ENCODE results near the gene HBG1.

HBG1 gene

GRCh38 chr11:5223686-5224085 lies 26.0 kb downstream of the HBG1 start:
- Histone ChIP-seq H3K4me3 (ENCODE audit: low read length) (no peak overlapping the region), H3K79me2 (ENCODE audit: control insufficient read depth, low read length) (no peaks in the 10 kb centered on the region), H4K20me1 (ENCODE audit: control insufficient read depth, insufficient read depth, low read depth, low read length) (no peaks in the 10 kb centered on the region), H3K4me2 (ENCODE audit: low read length) (no peak overlapping the region), H3K27me3 (ENCODE audit: control insufficient read depth, low read length) (no peaks in the 10 kb centered on the region), H3K27ac (ENCODE audit: low read depth, low read length) (no peak overlapping the region), H3K36me3 (ENCODE audit: control insufficient read depth, low read length) (no peaks in the 10 kb centered on the region), H3K4me1 (ENCODE audit: control insufficient read depth, low read length) (no peaks in the 10 kb centered on the region), H3F3A (ENCODE audit: control insufficient read depth, insufficient read depth) (no peaks in the 10 kb centered on the region), H3K9me2 (replicated peaks; ENCODE audit: control insufficient read depth, low read length) (no peaks in the 10 kb centered on the region), H3K9me3 (ENCODE audit: control insufficient read depth, insufficient read depth, low read length) (no peaks in the 10 kb centered on the region)
- TF ChIP-seq EZH2phosphoT487 (IDR thresholded peaks at IDR 0.05; ENCODE audit: borderline replicate concordance, low read length) = no peak
- TF ChIP-seq, protein P1, sequence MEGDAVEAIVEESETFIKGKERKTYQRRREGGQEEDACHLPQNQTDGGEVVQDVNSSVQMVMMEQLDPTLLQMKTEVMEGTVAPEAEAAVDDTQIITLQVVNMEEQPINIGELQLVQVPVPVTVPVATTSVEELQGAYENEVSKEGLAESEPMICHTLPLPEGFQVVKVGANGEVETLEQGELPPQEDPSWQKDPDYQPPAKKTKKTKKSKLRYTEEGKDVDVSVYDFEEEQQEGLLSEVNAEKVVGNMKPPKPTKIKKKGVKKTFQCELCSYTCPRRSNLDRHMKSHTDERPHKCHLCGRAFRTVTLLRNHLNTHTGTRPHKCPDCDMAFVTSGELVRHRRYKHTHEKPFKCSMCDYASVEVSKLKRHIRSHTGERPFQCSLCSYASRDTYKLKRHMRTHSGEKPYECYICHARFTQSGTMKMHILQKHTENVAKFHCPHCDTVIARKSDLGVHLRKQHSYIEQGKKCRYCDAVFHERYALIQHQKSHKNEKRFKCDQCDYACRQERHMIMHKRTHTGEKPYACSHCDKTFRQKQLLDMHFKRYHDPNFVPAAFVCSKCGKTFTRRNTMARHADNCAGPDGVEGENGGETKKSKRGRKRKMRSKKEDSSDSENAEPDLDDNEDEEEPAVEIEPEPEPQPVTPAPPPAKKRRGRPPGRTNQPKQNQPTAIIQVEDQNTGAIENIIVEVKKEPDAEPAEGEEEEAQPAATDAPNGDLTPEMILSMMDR (IDR thresholded peaks at IDR 0.05; ENCODE audit: low read depth, low read length, poor library complexity, severe bottlenecking) = no peak

GRCh38 chr11:5223146-5223545 lies 26.5 kb downstream of the HBG1 start:
- Histone ChIP-seq H3K27ac (ENCODE audit: low read depth, low read length) (no peak overlapping the region), H4K20me1 (ENCODE audit: control insufficient read depth, insufficient read depth, low read depth, low read length) (no peaks in the 10 kb centered on the region), H3K9me2 (replicated peaks; ENCODE audit: control insufficient read depth, low read length) (no peaks in the 10 kb centered on the region), H3K4me1 (ENCODE audit: control insufficient read depth, low read length) (no peaks in the 10 kb centered on the region), H3K79me2 (ENCODE audit: control insufficient read depth, low read length) (no peaks in the 10 kb centered on the region), H3K36me3 (ENCODE audit: control insufficient read depth, low read length) (no peaks in the 10 kb centered on the region), H3K4me2 (ENCODE audit: low read length) (no peak overlapping the region), H3K9me3 (ENCODE audit: control insufficient read depth, insufficient read depth, low read length) (no peaks in the 10 kb centered on the region), H3K4me3 (ENCODE audit: low read length) (no peak overlapping the region), H3F3A (ENCODE audit: control insufficient read depth, insufficient read depth) (no peaks in the 10 kb centered on the region), H3K27me3 (ENCODE audit: control insufficient read depth, low read length) (no peaks in the 10 kb centered on the region)
- TF ChIP-seq EZH2phosphoT487 (IDR thresholded peaks at IDR 0.05; ENCODE audit: borderline replicate concordance, low read length) = no peak
- TF ChIP-seq, protein P1 (IDR thresholded peaks at IDR 0.05; ENCODE audit: low read depth, low read length, poor library complexity, severe bottlenecking) = no peak

DNA sequence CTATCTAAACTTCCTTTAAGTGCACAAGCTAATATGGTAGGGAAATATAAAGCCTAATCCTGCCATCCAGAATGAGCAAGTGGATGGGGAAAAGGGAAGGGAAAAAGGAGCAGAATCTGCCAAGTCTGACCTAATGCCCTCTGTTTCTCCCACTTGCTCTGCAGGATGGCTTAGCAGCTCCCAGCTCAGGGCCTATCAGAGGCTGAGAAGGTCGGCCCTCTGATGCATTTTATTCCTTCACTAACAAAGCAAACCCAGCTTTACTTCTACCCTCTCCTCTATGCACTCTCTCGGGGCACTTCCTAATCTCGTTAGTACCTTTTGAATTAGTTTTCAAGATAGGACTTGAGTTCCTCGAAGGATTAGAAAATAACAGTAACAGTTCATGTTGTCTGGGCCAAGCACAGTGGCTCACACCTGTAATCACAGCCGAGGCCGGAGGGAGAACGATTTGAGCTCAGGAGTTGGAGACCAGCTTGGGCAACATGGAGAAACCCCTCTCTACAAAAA lies 39.2 kb downstream of the HBG1 start:
- Histone ChIP-seq H3K27ac (ENCODE audit: low read depth, low read length) (no peak overlapping the region), H3K4me1 (ENCODE audit: control insufficient read depth, low read length) (no peaks in the 10 kb centered on the region), H3K36me3 (ENCODE audit: control insufficient read depth, low read length) (no peaks in the 10 kb centered on the region), H3K27me3 (ENCODE audit: control insufficient read depth, low read length) (no peaks in the 10 kb centered on the region), H3K79me2 (ENCODE audit: control insufficient read depth, low read length) (no peaks in the 10 kb centered on the region), H3K4me3 (ENCODE audit: low read length) (no peak overlapping the region), H3F3A (ENCODE audit: control insufficient read depth, insufficient read depth) (no peaks in the 10 kb centered on the region), H3K9me2 (replicated peaks; ENCODE audit: control insufficient read depth, low read length) (no peaks in the 10 kb centered on the region), H4K20me1 (ENCODE audit: control insufficient read depth, insufficient read depth, low read depth, low read length) (no peaks in the 10 kb centered on the region), H3K4me2 (ENCODE audit: low read length) (no peak overlapping the region), H3K9me3 (ENCODE audit: control insufficient read depth, insufficient read depth, low read length) (no peaks in the 10 kb centered on the region)
- TF ChIP-seq, protein P1 (IDR thresholded peaks at IDR 0.05; ENCODE audit: low read depth, low read length, poor library complexity, severe bottlenecking) = no peak
- no peak for TF ChIP-seq EZH2phosphoT487 (IDR thresholded peaks at IDR 0.05; ENCODE audit: borderline replicate concordance, low read length)
